Fibroblast of peridontal ligament (primary cell): ENCODE results near the gene LOXL1.

Experiments used
- DNase-seq: peaks from one replicate; pipeline ENCODE4 v3.0.0-alpha.2; 2010; ENCODE audit errors: extremely low read depth

LOXL1 gene

GRCh38 chr15:73899197-73900094, 26.8 kb upstream of the LOXL1 start:
- peak; percentile 35 for DNase-seq

- DNase-seq = peak; percentile 73
These were observed 26.1 kb upstream of the LOXL1 start for GRCh38 chr15:73900095-73900712.

- no peak for DNase-seq
These were observed 25.0 kb upstream of the LOXL1 start for GRCh38 chr15:73901126-73901810.

- DNase-seq = no peak
These were observed 23.9 kb upstream of the LOXL1 start for GRCh38 chr15:73902121-73903020.

GRCh38 chr15:73904026-73904815, 22.0 kb upstream of the LOXL1 start:
- DNase-seq = no peak

GRCh38 chr15:73905225-73905827, 20.9 kb upstream of the LOXL1 start:
- no peak for DNase-seq

- DNase-seq = peak; percentile 68
These were observed 19.8 kb upstream of the LOXL1 start for GRCh38 chr15:73906346-73907034.

- no peak for DNase-seq
These were observed 19.2 kb upstream of the LOXL1 start for GRCh38 chr15:73907035-73907408.

GRCh38 chr15:73908030-73908821, 18.0 kb upstream of the LOXL1 start:
- peak; percentile 72 for DNase-seq

GRCh38 chr15:73908822-73909122, 17.5 kb upstream of the LOXL1 start:
- no peak for DNase-seq

- DNase-seq = no peak
These were observed 16.6 kb upstream of the LOXL1 start for GRCh38 chr15:73909651-73910050.

GRCh38 chr15:73910522-73911303, 15.5 kb upstream of the LOXL1 start:
- DNase-seq = no peak

- DNase-seq = no peak
These were observed 14.1 kb upstream of the LOXL1 start for GRCh38 chr15:73912030-73912596.

- DNase-seq = no peak
These were observed 12.1 kb upstream of the LOXL1 start for GRCh38 chr15:73914145-73914544.

- DNase-seq = no peak
These were observed 11.2 kb upstream of the LOXL1 start for GRCh38 chr15:73915082-73915481.

- no peak for DNase-seq
These were observed 7.5 kb upstream of the LOXL1 start for GRCh38 chr15:73918784-73919183.

GRCh38 chr15:73919706-73920105, 6.6 kb upstream of the LOXL1 start:
- no peak for DNase-seq
